Heart left ventricle (tissue), 13 donors: ENCODE data around the gene ATP11B.

Source experiments
- CTCF ChIP-seq, 12 donors: fragments of 200-600 bp; sonication (generic) in 4 of 12; IDR thresholded peaks; one replicate each; pipeline versions ENCODE4 v1.5.0 to v1.8.0; 2018 to 2022; ENCODE audit warnings: antibody characterized with exemption in 12 of 12, mild to moderate bottlenecking in 5 of 12
- POLR2A ChIP-seq, 2 donors: fragments of 450-650 bp; IDR thresholded peaks; one replicate each; pipeline ENCODE4 v1.6.1; 2017; ENCODE audit warnings: antibody characterized with exemption in 2 of 2, mild to moderate bottlenecking in 2 of 2, moderate library complexity in 2 of 2
- donor health status: ischemic (EF 13 %, LVEDD 7.1; RV severe dilation, severe dysfunction).
- donor health status: DM: no; HTN: yes; CAD: no.
- donor health status: DM: no; HTN: no; CAD: no.
- donor health status: ischemic (EF 25% LVEDD 6.9; RV normal size, moderate dysfunction).
- donor health status: ischemic (EF 25% LVEDD 5.7; RV mildly dilated, moderate dysfunction).
- donor health status: ischemic (EF 35%, LVEDD 5.7; RV mildly dilated, moderate dysfunction).
- donor health status: nonischemic (EF 11% LVEDD 7.7; RV severe dilation, severe dysfunction).
- donor health status: DM: yes; HTN: yes; CAD: no.
- donor health status: PGD.
- donor health status: ischemic (EF 29% LVEDD 5.4; RV normal size, mild dysfunction).
- donor health status: nonischemic (EF 23%, LVEDD 6.1; RV moderate dilation, normal function).

- TF ChIP-seq CTCF (IDR thresholded peaks at IDR 0.05) (no peak), POLR2A (IDR thresholded peaks at IDR 0.05) (no peak)
Observed at GRCh38 chr3:182912474-182912873, 119.2 kb downstream of the ATP11B start.
